Upper lobe of right lung (tissue), 1 donor: ENCODE data around the gene SLC25A6. TPM values are rescaled to one million over a fixed set of nuclear protein-coding genes. Genes with fewer than 3 reads are reported as not detected.
"Not testable (repeated sequence)": the region's sequence is repeated elsewhere in the genome, so short reads cannot be mapped to it uniquely, and the experiment has no call there.

Source experiments
- ATAC-seq: fragments of 200-7000 bp; cut with Tn5 transposase; one replicate; pipeline ENCODE4 v1.9.1; 2020; ENCODE audit warnings: mild to moderate bottlenecking, moderate library complexity
- DNase-seq: peaks from one replicate; pipeline ENCODE4 v3.0.0-alpha.2; 2020
- H3K27ac ChIP-seq: fragments of 200-600 bp; one replicate; pipeline ENCODE4 v1.8.0; 2022
- H3K27me3 ChIP-seq: fragments of 200-600 bp; one replicate; pipeline ENCODE4 v1.8.0; 2022; ENCODE audit warnings: mild to moderate bottlenecking
- H3K36me3 ChIP-seq: fragments of 200-600 bp; one replicate; pipeline ENCODE4 v1.8.0; 2022
- H3K4me1 ChIP-seq: fragments of 200-600 bp; one replicate; pipeline ENCODE4 v1.8.0; 2022
- H3K4me3 ChIP-seq: fragments of 200-600 bp; one replicate; pipeline ENCODE4 v1.8.0; 2022; ENCODE audit warnings: mild to moderate bottlenecking
- H3K9me3 ChIP-seq: fragments of 200-600 bp; one replicate; pipeline ENCODE4 v1.8.0; 2022
- intact Hi-C: fragments of 100-400 bp; cut with DNase I; formaldehyde crosslinking; loops from one replicate; pipeline ENCODE4 v1.11.0; 2022
- total RNA-seq: library from RNA; stranded (reverse); fragmentation: NEBNext Ultra II Directional; extraction: Animal tissue kit (Norgen Biotek cat#: 25700); gene quantifications from one replicate; pipeline ENCODE4 v1.2.1, GENCODE V29; 2021
- TF ChIP-seq, protein P1 (sequence below): fragments of 200-600 bp; IDR thresholded peaks from one replicate; pipeline ENCODE4 v1.8.0; 2022; ENCODE audit warnings: antibody characterized with exemption
- donor health status: DM: no; HTN: yes; CAD: no; lungs with severe emphysema.

SLC25A6 gene
- total RNA-seq, 1 donor from 2014 or later: 337 TPM

DNA sequence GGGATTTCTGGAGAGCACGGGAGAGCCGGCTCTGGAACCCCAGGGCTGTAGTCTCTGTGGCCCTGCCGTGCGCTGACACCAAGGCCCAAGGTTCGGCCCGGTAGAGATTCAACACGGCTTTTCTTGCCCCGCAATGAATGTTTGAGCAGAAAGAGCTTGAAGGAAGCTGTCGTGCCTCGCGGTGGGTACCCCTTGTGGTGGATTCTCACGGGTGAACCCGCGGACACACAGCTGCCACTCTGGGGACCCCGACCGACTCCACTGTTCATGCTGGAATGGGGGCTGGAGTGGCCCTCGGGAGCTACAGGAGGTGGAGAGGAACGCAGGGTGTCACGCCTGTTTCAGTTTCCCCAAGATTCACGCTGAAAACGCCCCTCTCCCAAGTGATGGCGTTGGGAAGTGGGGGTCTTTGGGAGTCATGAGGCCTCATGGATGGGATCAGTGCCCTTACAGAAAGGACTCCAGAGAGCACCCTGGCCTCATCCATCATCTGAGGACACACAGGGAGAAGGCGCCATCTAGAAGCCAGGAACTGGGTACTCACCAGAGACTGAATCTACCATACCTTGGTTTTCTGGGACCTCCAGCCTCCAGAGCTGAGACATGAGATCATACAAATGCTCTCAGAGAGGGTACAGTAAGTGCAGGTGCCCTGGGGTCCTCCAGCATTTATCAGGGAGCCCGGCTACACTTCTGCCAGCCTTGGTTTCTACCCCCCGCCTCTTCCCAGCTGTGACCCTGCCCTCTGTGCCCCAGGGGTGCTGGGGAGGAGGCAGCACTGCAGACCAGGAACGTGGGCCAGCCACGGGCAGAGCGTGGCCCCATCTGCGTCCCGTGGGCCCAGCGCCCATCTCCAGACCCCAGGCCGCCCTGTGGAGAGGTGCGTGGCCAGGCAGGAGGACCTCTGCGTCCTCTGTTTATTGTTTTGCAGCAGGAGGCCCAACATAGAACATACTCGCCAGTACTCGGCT lies 6.4 kb downstream of the SLC25A6 start:
- Histone ChIP-seq H3K27ac (no peak overlapping the region), H3K4me1 (peaks cover 20% of the 10 kb centered on the region), H3K4me3 (no peak overlapping the region), H3K36me3 (peaks cover 71% of the 10 kb centered on the region), H3K27me3 (no peaks in the 10 kb centered on the region), H3K9me3 (no peaks in the 10 kb centered on the region)
- peak; percentile 4 for ATAC-seq
- DNase-seq: peak; percentile 61
- TF ChIP-seq, protein P1, sequence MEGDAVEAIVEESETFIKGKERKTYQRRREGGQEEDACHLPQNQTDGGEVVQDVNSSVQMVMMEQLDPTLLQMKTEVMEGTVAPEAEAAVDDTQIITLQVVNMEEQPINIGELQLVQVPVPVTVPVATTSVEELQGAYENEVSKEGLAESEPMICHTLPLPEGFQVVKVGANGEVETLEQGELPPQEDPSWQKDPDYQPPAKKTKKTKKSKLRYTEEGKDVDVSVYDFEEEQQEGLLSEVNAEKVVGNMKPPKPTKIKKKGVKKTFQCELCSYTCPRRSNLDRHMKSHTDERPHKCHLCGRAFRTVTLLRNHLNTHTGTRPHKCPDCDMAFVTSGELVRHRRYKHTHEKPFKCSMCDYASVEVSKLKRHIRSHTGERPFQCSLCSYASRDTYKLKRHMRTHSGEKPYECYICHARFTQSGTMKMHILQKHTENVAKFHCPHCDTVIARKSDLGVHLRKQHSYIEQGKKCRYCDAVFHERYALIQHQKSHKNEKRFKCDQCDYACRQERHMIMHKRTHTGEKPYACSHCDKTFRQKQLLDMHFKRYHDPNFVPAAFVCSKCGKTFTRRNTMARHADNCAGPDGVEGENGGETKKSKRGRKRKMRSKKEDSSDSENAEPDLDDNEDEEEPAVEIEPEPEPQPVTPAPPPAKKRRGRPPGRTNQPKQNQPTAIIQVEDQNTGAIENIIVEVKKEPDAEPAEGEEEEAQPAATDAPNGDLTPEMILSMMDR: no peak
- intact Hi-C loops: no loop called here

- TF ChIP-seq, protein P1: no peak
- ATAC-seq (peak; percentile 2), DNase-seq (peak; percentile 53)
- Histone ChIP-seq H3K27me3 (no peaks in the 10 kb centered on the region), H3K4me3 (no peak overlapping the region), H3K9me3 (no peaks in the 10 kb centered on the region), H3K36me3 (peaks cover 64% of the 10 kb centered on the region), H3K27ac (no peak overlapping the region), H3K4me1 (peaks cover 14% of the 10 kb centered on the region)
- intact Hi-C loops: no loop called here
Measured at GRCh38 chrX:1384658-1385252, 7.2 kb downstream of the SLC25A6 start.

DNA sequence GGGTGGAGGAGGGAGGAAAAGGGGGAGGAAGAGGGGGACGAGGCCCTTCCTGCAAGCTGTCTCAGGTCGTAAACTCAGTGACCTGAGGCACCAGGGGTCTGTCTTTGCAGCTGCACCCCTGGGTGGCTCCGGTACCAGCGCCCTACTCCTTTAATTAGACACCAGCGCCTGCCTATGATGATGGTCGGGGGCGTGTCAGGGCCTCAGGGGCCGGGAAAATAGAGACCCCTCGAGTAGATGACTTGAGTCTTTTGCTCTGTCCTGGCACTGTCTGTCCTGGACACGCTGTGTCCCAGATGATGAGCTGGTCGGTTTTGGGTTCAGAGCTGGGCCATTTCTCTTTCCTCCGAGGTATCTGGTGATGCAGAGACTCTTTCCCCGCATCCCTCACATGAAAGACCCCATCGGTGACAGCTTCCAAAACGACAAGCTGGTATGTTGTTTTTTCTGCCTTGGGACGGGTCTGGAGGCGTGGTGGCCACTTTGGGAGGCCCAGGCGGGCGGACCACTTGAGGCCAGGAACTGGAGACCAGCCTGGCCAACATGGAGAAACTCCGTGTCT lies 11.2 kb downstream of the SLC25A6 start:
- Histone ChIP-seq H3K4me3 (no peak overlapping the region), H3K27ac (no peak overlapping the region), H3K36me3 (peaks cover 24% of the 10 kb centered on the region), H3K9me3 (no peaks in the 10 kb centered on the region), H3K27me3 (no peaks in the 10 kb centered on the region), H3K4me1 (no peaks in the 10 kb centered on the region)
- peak; percentile 8 for ATAC-seq
- intact Hi-C loops: no loop called here
- TF ChIP-seq, protein P1: no peak
- DNase-seq: peak; percentile 56

DNA sequence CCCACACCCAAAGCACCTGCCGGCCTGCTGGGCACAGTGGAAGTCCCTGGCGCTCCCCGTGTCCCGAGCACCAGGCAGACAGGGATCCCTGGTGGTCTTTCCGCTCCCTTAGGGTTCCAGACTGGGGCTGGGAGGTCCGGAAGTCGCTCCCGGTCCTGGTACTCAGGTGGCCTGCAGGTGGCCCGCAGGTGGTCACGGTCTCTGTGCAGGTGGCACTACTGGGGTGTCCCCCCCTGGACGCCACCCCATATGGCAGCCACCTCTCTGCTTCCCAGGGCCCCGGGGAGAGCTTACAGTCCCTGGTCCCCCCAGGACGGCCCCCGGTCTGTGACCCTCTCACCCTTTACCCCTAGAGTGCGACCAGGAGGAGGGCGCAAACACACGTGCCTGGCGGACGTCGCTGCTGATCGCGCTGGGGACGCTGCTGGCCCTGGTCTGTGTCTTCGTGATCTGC lies 13.6 kb downstream of the SLC25A6 start:
- H3K36me3 ChIP-seq: peaks cover 2% of the 10 kb centered on the region
- H3K9me3 ChIP-seq: no peaks in the 10 kb centered on the region
- no peak overlapping the region for H3K27ac ChIP-seq
- H3K4me3 ChIP-seq: no peak overlapping the region
- H3K27me3 ChIP-seq: no peaks in the 10 kb centered on the region
- TF ChIP-seq, protein P1: no peak
- no peaks in the 10 kb centered on the region for H3K4me1 ChIP-seq
- peak; percentile 45 for ATAC-seq
- no peak for DNase-seq
- intact Hi-C loops: no loop called here

DNA sequence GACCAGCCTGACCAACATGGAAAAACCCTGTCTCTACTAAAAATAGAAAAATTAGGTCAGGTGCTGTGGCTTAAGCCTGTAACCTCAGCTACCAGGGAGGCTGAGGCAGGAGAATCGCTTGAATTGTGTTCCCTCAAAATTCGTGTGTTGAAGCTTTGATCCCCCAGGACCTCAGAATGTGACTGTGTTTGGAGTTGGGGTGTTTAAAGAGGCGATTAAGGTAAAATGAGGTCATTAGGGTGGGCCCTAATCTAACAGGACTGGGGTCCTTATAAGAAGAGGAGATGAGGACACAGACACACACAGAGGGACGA lies 23.6 kb downstream of the SLC25A6 start:
- Histone ChIP-seq H3K9me3 (no peaks in the 10 kb centered on the region), H3K27ac (no peak overlapping the region), H3K4me1 (no peaks in the 10 kb centered on the region), H3K36me3 (no peaks in the 10 kb centered on the region), H3K27me3 (no peaks in the 10 kb centered on the region), H3K4me3 (no peak overlapping the region)
- intact Hi-C loops: no loop called here
- no peak for DNase-seq
- ATAC-seq: no peak
- TF ChIP-seq, protein P1: no peak

DNA sequence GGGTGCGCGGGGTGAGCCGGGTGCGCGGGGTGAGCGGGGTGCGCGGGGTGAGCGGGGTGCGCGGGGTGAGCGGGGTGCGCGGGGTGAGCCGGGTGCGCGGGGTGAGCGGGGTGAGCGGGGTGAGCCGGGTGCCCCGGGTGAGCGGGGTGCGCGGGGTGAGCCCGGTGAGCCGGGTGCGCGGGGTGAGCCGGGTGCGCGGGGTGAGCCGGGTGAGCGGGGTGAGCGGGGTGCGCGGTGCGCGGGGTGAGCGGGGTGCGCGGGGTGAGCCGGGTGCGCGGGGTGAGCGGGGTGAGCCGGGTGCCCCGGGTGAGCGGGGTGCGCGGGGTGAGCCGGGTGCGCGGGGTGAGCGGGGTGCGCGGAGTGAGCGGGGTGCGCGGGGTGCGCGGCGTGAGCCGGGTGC lies 25.6 kb downstream of the SLC25A6 start:
- H3K9me3 ChIP-seq, DNase-seq, H3K4me1 ChIP-seq, intact Hi-C loops, H3K4me3 ChIP-seq, H3K27ac ChIP-seq, H3K36me3 ChIP-seq, ATAC-seq, H3K27me3 ChIP-seq: not testable (repeated sequence)
